Stimulated activated CD8-positive, alpha-beta memory T cell treated with anti-CD3 and anti-CD28 coated beads, Interleukin-4, amount 100 ng/mL, for 4 hours (primary cell): ENCODE results near the gene ELMO1.

ENCODE experiments used
- DNase-seq, 2 donors: peaks; one replicate each; pipeline ENCODE4 v3.0.0-alpha.2; 2020; ENCODE audit warnings: low read depth in 2 of 2, low spot score in 1 of 2

The ELMO1 gene

DNA sequence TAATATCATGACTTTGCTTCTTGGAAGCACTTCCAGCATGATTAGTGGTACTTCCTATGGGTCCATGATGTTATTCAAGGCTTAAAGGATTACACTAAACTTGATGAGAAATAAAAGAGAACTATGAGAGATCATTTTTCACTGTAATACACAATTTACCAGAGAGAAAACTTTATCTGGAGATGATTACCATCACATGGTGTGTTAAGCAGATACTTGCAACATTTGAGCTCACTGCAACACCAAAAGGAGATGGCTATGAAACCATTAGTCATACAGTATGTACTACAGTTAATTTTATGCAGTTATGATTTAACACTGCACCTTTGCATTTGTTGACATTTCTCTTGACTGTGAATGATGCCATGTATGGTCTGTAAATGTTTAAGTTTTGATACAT, 413.0 kb downstream of the ELMO1 start:
- DNase-seq = no peak

DNA sequence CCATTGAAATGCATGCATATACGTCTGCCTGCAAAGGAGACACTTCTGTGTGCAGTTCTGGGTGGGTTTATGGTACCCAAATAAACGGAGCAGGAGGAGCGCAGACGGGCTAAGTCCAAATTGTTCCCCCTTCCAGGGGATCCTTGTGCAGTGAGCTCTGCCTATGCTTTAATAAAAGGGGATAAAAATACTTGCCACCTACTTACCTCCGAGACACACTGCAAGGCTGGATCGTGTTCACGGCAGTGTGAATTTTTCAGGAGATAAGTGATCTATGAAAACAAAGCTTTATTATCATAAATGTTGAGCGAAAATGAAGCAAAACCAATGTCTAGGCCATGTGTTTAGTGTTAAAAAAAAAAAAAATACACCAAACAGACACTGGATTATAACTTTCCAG, 415.5 kb downstream of the ELMO1 start:
- DNase-seq = no peak

DNA sequence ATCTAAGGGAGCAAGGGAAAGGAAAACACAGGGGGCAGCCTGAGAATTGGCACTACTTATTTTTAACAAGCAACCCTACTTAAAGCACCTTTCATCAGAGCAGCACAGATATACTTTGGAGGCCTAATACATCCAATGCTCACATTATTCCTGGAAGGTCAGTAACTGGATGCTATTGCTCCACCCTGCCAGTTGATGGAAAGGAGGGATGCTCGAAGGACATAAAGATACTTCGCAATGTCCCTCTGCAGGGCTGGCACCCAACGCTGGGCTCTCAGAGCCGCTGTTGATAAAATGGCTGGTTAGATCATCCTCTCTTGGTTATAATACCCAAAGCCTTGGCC, 416.4 kb downstream of the ELMO1 start:
- DNase-seq = no peak

DNA sequence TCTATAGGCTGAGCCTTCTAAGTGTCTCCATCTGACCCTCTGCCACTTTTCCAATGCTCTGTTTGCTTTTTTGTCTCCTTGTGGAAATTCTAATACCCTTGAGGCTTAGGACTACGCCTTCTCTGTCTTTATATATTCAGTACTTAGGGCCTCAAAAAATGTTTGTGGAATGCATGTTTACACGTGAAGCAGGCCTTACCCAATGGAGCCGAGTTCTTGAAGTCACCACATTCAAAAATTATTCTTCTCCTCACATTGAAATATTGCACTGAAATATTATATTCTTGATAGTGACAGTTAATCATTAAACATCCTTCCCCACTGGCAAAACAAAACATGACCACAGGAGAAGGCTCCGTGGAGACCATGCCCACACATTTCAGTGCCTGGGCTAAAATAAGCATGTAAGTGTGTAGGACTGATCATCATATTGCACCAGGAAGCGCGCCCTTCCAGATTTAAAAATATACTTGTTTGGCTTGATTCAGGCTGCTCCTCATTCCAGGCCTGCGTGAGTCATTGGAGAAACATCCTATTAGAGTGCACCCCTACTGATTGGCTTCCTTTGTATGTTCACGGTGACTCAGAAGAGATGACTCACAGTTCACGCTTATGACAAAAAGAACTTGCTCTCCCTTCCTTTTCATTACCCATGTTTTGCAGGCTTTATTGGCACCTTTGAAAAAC, 416.9 kb downstream of the ELMO1 start:
- DNase-seq = peak in 1 of 2 donors; percentile 6

DNA sequence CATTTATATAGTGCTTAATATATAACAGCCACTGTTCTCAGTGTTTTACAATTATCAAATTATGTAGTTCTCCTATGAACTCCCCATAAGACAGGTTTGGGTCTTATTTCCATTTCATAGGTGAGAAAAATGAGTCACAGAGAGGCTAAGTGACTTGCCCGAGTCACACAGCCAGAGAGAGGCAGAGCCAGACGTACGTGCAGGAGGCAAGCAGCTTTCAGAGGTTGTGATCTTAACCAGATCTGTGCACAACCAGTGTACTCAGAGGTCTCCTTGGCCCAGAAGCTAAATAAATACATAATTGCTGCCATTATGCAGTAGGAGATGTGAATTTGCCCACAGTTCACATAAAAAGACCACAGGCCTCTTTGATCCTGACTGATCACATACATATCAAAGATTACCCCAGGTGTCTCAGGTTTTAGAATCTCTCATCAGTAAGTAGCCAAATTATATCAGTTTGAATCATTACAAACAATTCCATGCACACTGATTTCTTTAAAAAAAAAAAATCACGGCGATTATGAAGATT, 419.7 kb downstream of the ELMO1 start:
- DNase-seq = no peak

DNA sequence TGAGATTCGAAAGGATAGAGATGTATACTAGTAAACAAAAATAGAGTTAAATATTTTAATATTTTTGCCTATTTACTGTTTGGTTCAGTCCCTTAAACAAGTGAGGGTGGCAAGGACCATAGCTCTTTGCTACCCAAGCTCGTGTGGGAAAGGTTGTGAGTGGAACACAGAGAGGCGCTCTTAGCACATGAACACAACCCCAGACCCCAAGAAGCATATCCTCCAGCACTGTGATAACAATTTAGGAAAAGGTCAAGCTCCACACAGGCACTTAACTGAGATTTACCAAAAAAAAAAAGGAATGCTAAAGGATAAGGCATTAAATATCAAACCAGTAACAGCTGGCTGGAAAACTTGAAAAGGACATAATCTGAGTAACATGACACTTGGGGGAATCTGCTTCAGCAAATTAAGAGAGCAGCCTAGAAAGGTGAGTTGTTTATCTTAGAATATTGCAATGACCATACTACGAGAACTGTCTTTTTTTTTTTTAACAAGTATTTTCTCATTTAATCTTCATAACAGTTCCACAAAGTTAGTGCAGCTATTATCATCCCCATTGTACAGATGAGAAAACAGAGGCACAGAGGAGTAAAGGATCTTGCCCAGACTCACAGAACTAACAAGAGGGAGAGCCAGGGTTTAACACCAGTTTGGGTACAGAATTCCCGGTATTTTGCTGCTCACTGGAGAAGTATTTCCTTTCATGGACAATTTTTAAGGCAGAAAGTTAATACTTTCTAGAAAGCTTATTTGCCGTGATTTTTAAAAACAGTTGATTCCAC, 420.9 kb downstream of the ELMO1 start:
- DNase-seq = no peak

DNA sequence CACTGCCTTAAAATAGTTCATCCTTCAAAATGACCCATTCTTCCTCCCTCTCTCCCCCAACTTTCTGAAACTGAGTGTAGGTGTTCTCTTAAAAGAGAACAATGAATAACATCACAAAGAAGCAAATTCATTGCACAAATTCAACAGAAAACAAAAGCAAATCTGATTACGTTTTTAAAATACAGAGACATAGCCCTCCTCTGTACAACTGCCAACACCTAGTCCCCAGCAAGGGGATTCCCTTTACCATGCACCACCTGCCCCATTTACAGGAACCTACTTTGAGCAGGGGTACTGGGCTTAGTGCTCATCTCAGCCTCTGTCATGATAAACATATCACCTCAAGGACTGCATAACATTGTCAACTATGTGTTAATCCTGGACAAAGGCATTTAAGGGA, 421.6 kb downstream of the ELMO1 start:
- no peak for DNase-seq

DNA sequence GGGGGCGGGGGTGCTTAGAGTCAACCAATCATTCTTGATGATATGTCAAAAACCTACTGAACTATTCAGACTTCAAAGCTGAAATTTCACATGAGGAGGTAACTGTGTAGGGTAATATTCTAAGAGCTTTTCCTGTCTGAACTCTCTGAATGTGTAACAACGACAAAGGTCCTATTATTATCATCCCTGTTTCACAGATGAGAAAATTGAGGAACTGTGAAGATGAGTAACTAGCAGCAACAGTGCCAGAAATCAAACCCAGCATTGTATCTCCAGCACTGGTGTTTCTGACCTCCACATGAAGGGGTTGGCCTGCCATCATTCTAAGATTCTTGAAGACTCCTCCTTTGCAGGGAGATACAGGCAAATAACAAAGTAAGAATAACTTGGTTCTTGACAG, 429.7 kb downstream of the ELMO1 start:
- DNase-seq = no peak

DNA sequence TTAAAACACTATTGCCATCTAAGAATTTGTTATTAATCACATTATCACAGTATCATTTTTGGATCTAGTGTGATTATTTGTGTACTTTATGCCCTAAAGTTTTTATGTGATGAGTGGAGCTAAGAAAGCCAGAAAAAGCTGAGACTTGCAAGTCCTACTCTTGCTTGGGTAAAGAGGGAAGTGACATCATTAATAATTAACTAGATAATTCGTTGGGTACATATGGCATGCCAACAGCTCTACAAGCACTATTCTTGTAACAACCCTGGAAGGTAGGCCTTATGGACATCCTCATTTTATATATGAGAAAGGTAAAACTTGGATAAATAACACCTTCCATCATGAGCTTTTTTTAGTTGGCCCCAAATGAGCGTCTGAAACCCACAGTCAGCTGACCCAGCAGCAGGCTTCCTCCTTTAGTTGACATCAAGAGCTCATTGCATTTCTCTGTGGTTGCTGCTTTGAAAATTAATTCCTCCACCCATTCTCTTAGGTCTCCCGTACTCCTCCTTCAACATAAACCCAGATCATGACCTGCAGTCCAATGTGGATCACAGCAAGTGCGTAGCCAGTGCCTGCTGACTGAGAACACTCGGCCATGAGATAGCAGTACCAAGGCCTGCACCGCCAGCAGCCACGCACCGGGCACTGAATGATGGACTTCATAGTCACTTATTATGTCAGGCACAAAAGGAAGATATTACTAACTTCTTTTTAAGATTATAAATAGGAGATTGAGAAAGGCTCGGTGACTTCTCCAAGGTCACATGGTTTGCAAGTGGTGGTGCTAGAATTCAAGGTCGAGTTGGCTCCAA, 432.4 kb downstream of the ELMO1 start:
- DNase-seq = no peak

DNA sequence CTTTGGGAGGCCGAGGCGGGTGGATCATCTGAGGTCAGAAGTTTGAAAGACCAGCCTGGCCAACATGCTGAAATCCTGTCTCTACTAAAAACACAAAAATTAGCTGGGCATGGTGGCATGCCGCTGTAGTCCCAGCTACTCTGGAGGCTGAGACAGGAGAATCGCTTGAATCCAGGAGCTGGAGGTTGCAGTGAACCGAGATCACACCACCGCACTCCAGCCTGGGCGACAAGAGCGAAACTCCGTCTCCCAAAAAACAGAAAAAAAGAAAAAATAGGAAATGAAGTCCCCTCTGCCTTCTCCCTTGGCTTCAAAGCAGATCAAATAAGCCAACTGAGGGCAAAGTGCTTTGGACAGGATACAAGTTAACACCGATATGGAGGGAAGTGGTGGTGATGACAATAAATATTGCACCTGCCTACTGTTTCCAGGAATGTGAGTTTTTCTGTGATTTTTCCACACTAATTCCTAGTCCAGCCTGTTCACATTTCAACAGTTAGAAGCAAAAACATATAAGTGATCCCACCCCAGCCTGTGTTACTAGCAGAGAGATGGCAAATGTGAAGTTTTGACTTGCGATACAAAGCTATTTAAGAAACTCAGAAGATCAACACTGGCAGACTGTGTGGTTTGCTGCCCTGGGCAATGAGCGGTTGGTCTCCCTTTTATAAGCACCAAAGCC, 433.2 kb downstream of the ELMO1 start:
- DNase-seq = no peak

DNA sequence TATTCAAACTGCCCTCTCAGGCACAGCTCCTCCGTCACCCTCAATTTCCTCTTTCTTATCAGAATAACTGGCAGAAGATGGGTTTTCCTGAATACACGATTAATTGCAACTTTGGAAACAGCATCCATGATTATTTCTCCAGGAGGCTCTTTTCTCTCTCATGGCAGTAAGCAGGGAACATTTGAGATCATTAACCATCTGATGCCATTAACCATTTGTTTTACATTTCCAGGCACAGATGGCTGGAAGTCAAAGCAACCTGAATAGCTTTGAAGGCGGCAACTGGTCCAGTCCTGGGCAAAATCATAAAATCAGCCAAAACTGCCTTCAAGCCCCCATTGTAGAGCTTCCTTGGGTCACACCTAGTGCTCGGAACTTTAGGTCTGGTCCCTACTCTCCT, 434.9 kb downstream of the ELMO1 start:
- DNase-seq = no peak

DNA sequence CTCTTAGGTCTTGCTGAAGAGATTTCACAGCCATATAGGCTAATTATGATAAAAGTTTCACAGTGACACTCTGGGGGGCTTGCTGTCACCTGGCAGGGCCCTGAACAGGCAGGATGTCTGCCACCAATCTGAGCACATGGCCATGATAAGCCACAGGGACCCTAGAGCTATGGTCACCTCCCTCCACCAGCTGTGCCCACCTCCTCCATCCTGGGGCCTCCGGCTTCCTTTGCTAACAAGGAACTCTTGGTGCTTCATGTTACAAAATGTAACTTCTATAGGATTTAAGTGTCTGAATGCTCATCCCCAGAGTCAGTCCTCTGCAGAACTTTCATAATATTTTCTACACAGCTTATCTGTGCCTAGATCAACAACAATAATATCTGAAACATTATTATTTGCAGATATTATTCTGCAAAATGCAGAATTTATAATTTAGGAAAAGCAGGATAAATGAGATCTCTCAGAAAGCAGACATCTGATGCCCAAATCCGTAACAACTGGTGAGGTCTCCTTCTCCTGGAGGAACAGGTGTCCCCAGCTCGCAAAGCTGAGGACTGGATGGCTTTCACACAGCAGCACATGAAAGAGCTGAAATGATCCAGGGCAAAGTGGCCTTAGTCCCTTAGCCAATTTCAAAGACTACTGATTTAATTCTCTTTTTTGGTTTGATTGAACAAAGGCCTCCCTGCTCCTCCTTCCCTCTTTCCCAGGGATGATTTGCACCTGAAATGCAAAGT, 437.3 kb downstream of the ELMO1 start:
- no peak for DNase-seq

DNA sequence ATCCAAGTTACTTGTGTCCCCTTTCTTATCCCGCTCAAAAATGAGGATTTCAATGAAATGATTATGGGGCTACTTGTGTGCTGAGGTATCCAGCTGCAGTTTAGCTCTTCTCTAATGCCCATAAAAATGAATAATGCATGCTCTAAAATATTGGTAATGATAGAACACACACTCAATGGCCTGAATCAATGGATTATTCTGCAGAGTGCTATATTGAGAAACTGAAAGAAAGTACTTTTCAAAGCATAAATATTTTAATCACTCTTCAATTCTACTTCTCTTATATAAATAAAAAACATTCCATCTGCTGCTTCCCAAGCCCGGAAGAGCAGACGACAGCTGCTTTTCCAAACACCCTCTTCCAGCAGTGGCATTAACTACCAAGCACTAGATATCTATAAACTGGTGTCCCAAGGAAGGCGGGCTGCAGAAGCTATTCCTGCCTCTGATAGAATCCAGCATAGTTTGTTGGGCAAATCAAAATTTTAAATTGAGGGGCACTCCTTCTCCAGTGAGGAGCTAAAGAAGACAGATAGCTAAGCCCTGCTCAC, 439.5 kb downstream of the ELMO1 start:
- DNase-seq = no peak

DNA sequence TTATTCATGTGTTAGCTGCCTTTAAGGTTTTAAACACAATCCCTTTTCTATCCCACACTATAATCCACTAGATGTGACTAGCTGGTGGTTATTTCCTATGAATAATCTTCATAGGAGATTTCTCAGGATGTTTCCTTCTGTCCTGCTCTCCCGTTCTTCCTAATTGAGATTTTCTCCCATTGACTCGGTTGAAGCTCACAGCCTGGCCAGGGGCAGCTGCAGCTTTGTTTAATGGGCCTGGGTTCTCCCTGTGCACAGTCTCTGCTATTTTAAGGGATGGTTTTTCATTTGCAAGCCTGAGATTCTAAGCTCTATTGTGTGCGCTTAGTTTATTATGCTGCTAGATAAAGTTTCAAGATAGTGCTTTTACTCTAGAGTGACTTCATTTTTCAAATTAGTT, 441.0 kb downstream of the ELMO1 start:
- no peak for DNase-seq

DNA sequence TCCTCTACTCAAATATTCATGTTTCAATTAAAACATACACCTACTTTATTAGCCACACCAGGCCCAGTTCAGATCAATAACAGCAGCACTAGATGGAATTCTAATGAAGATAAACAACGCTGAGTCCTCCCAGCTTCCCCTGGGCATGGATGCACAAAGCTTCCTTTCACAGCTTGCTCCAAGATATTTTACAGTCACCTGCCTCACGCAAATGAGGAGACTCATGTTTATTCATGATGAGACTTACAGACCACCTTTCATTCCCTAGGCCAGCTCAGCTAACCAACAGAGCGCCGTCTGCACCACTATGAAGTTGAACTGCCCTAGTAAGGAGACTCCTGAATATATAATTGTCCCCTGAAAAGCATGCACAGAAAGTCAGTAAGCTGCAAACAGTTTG, 441.4 kb downstream of the ELMO1 start:
- no peak for DNase-seq

DNA sequence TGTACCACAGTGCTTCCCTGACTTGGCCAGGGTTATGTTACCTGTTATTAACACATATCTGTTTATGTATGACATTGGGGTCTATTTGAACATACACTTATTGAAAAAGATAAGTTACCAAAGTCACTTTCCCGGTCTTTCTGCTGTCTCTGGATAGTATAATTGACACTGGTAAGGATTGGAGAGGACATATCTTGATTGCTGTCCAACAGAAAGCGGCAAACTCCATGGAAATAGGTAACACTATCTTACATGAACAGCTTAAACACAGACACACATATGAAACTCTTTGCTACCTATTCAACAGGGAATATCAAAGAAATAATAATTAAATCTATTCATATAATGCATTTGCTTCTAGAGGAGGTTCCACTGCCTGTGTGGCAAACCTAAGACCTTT, 441.9 kb downstream of the ELMO1 start:
- DNase-seq = no peak

DNA sequence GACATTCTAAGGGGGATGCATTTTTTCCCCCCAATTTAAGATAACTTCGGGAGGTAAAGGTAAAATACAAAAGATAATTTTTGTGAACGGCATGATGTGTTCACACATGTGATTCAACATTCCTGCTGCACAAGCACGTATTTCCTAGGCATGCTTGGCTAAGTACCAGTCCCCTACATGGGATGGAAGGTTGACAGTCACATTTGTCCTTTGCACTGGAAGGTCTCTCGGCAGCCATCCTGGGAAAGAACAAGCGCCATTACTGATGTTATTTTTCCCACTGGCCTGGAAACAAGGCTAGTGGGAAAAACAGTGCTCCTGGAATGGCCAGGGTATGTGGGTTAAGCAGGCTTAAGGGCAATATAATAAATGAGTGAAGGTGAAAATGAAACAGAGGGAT, 448.2 kb downstream of the ELMO1 start:
- no peak for DNase-seq

DNA sequence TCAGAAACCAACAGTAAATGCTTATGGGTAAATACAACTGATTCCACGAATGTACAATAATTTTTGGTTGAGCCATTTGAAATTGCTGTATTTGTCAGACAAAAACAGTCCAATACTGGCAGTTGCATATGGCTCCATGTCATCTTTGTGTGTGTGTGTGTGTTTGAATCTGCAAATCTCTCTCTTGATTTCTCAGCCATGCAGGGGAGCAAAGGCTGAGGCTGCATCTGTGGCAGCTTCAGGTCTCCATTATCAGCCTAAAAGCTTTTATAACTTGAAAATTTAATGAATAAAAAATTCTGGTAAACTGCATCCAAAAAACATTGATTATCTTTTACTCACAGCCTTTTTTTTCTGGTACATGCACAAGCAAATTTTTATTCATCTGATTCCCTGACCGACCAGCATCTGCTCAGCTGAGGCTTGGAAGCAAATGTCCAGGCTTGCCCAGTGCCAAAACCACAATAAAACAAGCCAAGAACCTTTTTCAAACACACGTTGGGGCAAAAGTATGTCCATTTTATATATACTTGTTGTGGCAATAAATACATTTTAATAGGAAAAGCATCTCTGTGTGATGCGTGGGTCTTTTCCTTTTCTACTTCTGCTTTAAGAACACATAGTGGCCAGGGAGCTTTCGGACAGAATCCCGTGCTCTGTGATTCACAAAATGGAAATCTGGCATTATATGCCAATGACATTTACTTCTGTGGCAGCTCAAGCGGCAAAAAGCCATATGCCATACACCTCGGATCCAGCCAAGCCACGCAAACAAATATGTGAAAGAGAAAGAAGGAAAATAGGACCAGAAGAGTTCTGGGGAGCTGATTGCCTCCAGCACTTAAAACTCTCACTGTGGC, 448.8 kb downstream of the ELMO1 start:
- DNase-seq = no peak

DNA sequence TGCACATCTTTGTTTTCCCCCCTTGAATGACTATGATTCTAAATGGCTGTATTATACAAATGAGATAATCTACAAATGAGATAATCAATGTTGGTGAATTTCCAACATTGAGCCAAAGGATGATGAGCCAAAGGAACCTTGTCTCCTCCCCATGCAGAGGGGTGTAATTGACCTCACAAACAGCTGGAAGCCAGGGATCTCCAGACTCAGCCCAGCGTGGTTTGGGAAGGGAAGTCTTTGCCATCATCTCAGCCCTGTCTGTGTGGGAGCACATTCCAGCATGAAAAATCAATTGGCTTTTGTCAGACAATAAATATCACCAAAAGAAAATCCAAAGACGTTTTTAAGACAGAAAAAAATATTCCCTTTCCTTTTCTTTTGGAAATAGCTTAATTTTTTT, 452.9 kb downstream of the ELMO1 start:
- no peak for DNase-seq
